SK-N-SH treated with all-trans-retinoic acid at 6 μM for 48 hours (cell line): ENCODE measurements around the gene ZNF697.

ENCODE experiments used
- ATAC-seq: fragments of 200-7000 bp; cut with Tn5 transposase; 3 replicates; pipeline ENCODE4 v1.9.1; 2020; ENCODE audit warnings: mild to moderate bottlenecking, moderate library complexity
- BACH2 ChIP-seq: fragments of 250-450 bp; sonication (Bioruptor Pico); IDR thresholded peaks from 2 replicates; pipeline ENCODE4 v1.9.0; 2021; ENCODE audit warnings: mild to moderate bottlenecking, borderline replicate concordance
- CSDC2 ChIP-seq: fragments of 250-450 bp; sonication (Bioruptor Pico); IDR thresholded peaks from 2 replicates; pipeline ENCODE4 v1.5.0; 2020; ENCODE audit warnings: mild to moderate bottlenecking, moderate library complexity
- GLIS3 ChIP-seq: fragments of 250-450 bp; sonication (Bioruptor Pico); IDR thresholded peaks from 2 replicates; pipeline ENCODE4 v1.5.0; 2020; ENCODE audit warnings: mild to moderate bottlenecking, moderate library complexity
- ISL1 ChIP-seq: fragments of 250-450 bp; sonication (Bioruptor Pico); IDR thresholded peaks from 2 replicates; pipeline ENCODE4 v2.1.2; 2022; ENCODE audit warnings: mild to moderate bottlenecking, moderate library complexity
- OSR1 ChIP-seq: fragments of 250-450 bp; sonication (Bioruptor Pico); IDR thresholded peaks from 2 replicates; pipeline ENCODE4 v1.8.0; 2022; ENCODE audit warnings: moderate library complexity, mild to moderate bottlenecking, inconsistent platforms
- PPARA ChIP-seq: fragments of 250-450 bp; sonication (Bioruptor Pico); IDR thresholded peaks from 2 replicates; pipeline ENCODE4 v1.5.0; 2020; ENCODE audit warnings: mild to moderate bottlenecking, borderline replicate concordance
- RARB ChIP-seq: fragments of 250-450 bp; sonication (Bioruptor Pico); IDR thresholded peaks from 2 replicates; pipeline ENCODE4 v1.8.0; 2021; ENCODE audit warnings: mild to moderate bottlenecking, moderate library complexity
- SNAI2 ChIP-seq: fragments of 250-450 bp; sonication (Bioruptor Pico); IDR thresholded peaks from 2 replicates; pipeline ENCODE4 v1.5.0; 2020; ENCODE audit warnings: mild to moderate bottlenecking, moderate library complexity
- TCF4 ChIP-seq: fragments of 250-450 bp; sonication (Bioruptor Pico); IDR thresholded peaks from 2 replicates; pipeline ENCODE4 v1.8.0; 2021; ENCODE audit warnings: mild to moderate bottlenecking, moderate library complexity, borderline replicate concordance
- TOX ChIP-seq: fragments of 250-450 bp; sonication (Bioruptor Pico); IDR thresholded peaks from 2 replicates; pipeline ENCODE4 v1.8.0; 2021; ENCODE audit warnings: mild to moderate bottlenecking, moderate library complexity, borderline replicate concordance
- ZC3H10 ChIP-seq: fragments of 250-450 bp; sonication (Bioruptor Pico); IDR thresholded peaks from 2 replicates; pipeline ENCODE4 v1.5.1; 2021; ENCODE audit warnings: mild to moderate bottlenecking, moderate library complexity
- ZFP3 ChIP-seq: fragments of 250-450 bp; sonication (Bioruptor Pico); IDR thresholded peaks from 2 replicates; pipeline ENCODE4 v1.5.0; 2020; ENCODE audit warnings: mild to moderate bottlenecking, moderate library complexity
- ZFP30 ChIP-seq: fragments of 450-650 bp; formaldehyde crosslinking; IDR thresholded peaks from 2 replicates; pipeline ENCODE4 v1.5.0; 2022; ENCODE audit warnings: mild to moderate bottlenecking, moderate library complexity
- ZNF565 ChIP-seq: fragments of 450-650 bp; formaldehyde crosslinking; conservative IDR thresholded peaks from 2 replicates; pipeline ENCODE4 v1.5.0; 2020; ENCODE audit warnings: low read depth, mild to moderate bottlenecking, moderate library complexity
- ZNF70 ChIP-seq: fragments of 450-650 bp; formaldehyde crosslinking; IDR thresholded peaks from 2 replicates; pipeline ENCODE4 v1.5.0; 2020; ENCODE audit warnings: mild to moderate bottlenecking, moderate library complexity
- TF ChIP-seq, protein P1 (sequence below): fragments of 250-450 bp; sonication (Bioruptor Pico); IDR thresholded peaks from 2 replicates; pipeline ENCODE4 v1.5.1; 2021; ENCODE audit warnings: mild to moderate bottlenecking, moderate library complexity
- TF ChIP-seq, protein P2 (sequence below): fragments of 250-450 bp; sonication (Bioruptor Pico); IDR thresholded peaks from 2 replicates; pipeline ENCODE4 v1.8.0; 2020; ENCODE audit warnings: mild to moderate bottlenecking, moderate library complexity, borderline replicate concordance
- TF ChIP-seq, protein P3 (sequence below): fragments of 250-450 bp; sonication (Bioruptor Pico); IDR thresholded peaks from 2 replicates; pipeline ENCODE4 v1.5.0; 2020; ENCODE audit warnings: mild to moderate bottlenecking, moderate library complexity
- TF ChIP-seq, protein P4 (sequence below): fragments of 250-450 bp; sonication (Bioruptor Pico); IDR thresholded peaks from 2 replicates; pipeline ENCODE4 v1.8.0; 2021; ENCODE audit warnings: low read depth, mild to moderate bottlenecking, moderate library complexity, borderline replicate concordance
- TF ChIP-seq, protein P5 (sequence below): fragments of 250-450 bp; sonication (Bioruptor Pico); IDR thresholded peaks from 2 replicates; pipeline ENCODE4 v1.5.1; 2020; ENCODE audit warnings: low read depth, mild to moderate bottlenecking, moderate library complexity

The ZNF697 gene

DNA sequence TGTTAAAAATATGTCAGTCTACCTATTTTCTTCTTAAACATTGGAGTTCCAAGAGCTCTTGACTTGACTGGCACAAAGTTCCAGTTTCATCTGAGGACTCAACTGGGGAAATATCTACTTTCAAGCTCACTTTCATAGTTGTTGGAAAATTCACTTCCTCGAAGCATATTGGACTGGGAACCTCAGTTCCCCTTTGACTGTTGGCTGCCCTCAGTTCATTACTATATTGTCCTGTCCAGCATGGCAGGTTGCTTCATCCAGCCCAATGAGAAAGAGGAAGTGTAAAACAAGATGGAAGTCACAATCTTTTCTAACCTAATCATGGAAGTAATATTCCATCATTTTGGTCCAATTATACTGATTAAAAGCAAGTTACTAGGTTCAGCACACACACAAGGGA is 54.3 kb downstream of the ZNF697 start:
- no peak for ATAC-seq
- TF ChIP-seq, protein P1, sequence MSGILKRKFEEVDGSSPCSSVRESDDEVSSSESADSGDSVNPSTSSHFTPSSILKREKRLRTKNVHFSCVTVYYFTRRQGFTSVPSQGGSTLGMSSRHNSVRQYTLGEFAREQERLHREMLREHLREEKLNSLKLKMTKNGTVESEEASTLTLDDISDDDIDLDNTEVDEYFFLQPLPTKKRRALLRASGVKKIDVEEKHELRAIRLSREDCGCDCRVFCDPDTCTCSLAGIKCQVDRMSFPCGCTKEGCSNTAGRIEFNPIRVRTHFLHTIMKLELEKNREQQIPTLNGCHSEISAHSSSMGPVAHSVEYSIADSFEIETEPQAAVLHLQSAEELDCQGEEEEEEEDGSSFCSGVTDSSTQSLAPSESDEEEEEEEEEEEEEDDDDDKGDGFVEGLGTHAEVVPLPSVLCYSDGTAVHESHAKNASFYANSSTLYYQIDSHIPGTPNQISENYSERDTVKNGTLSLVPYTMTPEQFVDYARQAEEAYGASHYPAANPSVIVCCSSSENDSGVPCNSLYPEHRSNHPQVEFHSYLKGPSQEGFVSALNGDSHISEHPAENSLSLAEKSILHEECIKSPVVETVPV (CRISPR knock-in tag) = no peak
- TF ChIP-seq, protein P2, sequence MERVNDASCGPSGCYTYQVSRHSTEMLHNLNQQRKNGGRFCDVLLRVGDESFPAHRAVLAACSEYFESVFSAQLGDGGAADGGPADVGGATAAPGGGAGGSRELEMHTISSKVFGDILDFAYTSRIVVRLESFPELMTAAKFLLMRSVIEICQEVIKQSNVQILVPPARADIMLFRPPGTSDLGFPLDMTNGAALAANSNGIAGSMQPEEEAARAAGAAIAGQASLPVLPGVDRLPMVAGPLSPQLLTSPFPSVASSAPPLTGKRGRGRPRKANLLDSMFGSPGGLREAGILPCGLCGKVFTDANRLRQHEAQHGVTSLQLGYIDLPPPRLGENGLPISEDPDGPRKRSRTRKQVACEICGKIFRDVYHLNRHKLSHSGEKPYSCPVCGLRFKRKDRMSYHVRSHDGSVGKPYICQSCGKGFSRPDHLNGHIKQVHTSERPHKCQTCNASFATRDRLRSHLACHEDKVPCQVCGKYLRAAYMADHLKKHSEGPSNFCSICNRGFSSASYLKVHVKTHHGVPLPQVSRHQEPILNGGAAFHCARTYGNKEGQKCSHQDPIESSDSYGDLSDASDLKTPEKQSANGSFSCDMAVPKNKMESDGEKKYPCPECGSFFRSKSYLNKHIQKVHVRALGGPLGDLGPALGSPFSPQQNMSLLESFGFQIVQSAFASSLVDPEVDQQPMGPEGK = no peak
- TF ChIP-seq, protein P3, sequence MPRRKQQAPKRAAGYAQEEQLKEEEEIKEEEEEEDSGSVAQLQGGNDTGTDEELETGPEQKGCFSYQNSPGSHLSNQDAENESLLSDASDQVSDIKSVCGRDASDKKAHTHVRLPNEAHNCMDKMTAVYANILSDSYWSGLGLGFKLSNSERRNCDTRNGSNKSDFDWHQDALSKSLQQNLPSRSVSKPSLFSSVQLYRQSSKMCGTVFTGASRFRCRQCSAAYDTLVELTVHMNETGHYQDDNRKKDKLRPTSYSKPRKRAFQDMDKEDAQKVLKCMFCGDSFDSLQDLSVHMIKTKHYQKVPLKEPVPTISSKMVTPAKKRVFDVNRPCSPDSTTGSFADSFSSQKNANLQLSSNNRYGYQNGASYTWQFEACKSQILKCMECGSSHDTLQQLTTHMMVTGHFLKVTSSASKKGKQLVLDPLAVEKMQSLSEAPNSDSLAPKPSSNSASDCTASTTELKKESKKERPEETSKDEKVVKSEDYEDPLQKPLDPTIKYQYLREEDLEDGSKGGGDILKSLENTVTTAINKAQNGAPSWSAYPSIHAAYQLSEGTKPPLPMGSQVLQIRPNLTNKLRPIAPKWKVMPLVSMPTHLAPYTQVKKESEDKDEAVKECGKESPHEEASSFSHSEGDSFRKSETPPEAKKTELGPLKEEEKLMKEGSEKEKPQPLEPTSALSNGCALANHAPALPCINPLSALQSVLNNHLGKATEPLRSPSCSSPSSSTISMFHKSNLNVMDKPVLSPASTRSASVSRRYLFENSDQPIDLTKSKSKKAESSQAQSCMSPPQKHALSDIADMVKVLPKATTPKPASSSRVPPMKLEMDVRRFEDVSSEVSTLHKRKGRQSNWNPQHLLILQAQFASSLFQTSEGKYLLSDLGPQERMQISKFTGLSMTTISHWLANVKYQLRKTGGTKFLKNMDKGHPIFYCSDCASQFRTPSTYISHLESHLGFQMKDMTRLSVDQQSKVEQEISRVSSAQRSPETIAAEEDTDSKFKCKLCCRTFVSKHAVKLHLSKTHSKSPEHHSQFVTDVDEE (CRISPR knock-in tag) = no peak
- no peak for TF ChIP-seq ZNF565
- no peak for TF ChIP-seq OSR1
- no peak for TF ChIP-seq CSDC2 (CRISPR knock-in tag)
- no peak for TF ChIP-seq TOX (CRISPR knock-in tag)
- no peak for TF ChIP-seq ISL1 (CRISPR knock-in tag)
- no peak for TF ChIP-seq ZC3H10 (CRISPR knock-in tag)
- TF ChIP-seq, protein P4, sequence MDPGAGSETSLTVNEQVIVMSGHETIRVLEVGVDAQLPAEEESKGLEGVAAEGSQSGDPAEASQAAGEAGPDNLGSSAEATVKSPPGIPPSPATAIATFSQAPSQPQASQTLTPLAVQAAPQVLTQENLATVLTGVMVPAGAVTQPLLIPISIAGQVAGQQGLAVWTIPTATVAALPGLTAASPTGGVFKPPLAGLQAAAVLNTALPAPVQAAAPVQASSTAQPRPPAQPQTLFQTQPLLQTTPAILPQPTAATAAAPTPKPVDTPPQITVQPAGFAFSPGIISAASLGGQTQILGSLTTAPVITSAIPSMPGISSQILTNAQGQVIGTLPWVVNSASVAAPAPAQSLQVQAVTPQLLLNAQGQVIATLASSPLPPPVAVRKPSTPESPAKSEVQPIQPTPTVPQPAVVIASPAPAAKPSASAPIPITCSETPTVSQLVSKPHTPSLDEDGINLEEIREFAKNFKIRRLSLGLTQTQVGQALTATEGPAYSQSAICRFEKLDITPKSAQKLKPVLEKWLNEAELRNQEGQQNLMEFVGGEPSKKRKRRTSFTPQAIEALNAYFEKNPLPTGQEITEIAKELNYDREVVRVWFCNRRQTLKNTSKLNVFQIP (CRISPR knock-in tag) = no peak
- no peak for TF ChIP-seq RARB (CRISPR knock-in tag)
- no peak for TF ChIP-seq ZFP30
- TF ChIP-seq, protein P5, sequence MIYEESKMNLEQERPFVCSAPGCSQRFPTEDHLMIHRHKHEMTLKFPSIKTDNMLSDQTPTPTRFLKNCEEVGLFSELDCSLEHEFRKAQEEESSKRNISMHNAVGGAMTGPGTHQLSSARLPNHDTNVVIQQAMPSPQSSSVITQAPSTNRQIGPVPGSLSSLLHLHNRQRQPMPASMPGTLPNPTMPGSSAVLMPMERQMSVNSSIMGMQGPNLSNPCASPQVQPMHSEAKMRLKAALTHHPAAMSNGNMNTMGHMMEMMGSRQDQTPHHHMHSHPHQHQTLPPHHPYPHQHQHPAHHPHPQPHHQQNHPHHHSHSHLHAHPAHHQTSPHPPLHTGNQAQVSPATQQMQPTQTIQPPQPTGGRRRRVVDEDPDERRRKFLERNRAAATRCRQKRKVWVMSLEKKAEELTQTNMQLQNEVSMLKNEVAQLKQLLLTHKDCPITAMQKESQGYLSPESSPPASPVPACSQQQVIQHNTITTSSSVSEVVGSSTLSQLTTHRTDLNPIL (CRISPR knock-in tag) = no peak
- TF ChIP-seq BACH2 (CRISPR knock-in tag) = no peak
- TF ChIP-seq PPARA (CRISPR knock-in tag) = no peak
- no peak for TF ChIP-seq SNAI2 (CRISPR knock-in tag)
- TF ChIP-seq ZFP3 (CRISPR knock-in tag) = no peak
- no peak for TF ChIP-seq GLIS3 (CRISPR knock-in tag)

DNA sequence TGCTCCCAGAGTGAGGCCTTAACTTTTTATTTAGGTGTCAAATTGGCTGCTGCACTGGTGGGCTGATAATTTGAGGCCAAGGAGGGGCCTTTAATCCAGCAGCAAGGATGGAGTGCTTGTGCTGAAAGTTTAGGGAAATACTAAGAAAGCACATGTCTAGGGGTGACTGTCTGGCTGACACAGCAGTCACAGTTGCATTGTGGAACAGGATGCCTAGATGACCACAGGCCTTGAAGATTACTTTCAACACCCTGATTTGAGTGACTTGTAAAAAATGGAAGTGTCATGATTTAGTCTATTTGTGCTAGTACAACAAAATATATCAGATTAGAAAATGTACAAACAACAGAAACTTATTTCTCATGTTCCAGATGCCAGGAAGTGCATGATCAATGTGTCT is 57.7 kb downstream of the ZNF697 start:
- ATAC-seq = no peak
- TF ChIP-seq, protein P3 (CRISPR knock-in tag) = no peak
- TF ChIP-seq, protein P4 (CRISPR knock-in tag) = no peak
- TF ChIP-seq RARB (CRISPR knock-in tag) (no peak), ZNF70 (CRISPR knock-in tag) (no peak), TCF4 (CRISPR knock-in tag) (no peak), SNAI2 (CRISPR knock-in tag) (no peak), GLIS3 (CRISPR knock-in tag) (no peak), PPARA (CRISPR knock-in tag) (no peak), ZNF565 (no peak), OSR1 (no peak)
- TF ChIP-seq, protein P5 (CRISPR knock-in tag) = no peak
- TF ChIP-seq, protein P2 = no peak
